Tibial nerve (tissue), 4 donors: Measurements from ENCODE around the gene SELP. TPM values are rescaled to one million over a fixed set of nuclear protein-coding genes. Genes with fewer than 3 reads are reported as not detected.

Experiments used
- DNase-seq, 2 donors: peaks; one replicate each; pipeline ENCODE4 v3.0.0-alpha.2; 2019; ENCODE audit warnings: low spot score in 2 of 2
- H3K27ac ChIP-seq, 4 donors: fragments of 200-600 bp; sonication (generic) in 3 of 4; one replicate each; pipeline ENCODE4 v1.5.1; 2017 to 2019; ENCODE audit warnings: mild to moderate bottlenecking in 1 of 4
- H3K27me3 ChIP-seq, 2 donors: fragments of 200-600 bp; sonication (generic) in 1 of 2; one replicate each; pipeline versions ENCODE4 v1.5.1 to v1.6.0; 2017 to 2019
- H3K36me3 ChIP-seq, 3 donors: fragments of 200-600 bp; sonication (generic); one replicate each; pipeline ENCODE4 v1.5.1; 2018 to 2019
- H3K4me1 ChIP-seq, 4 donors: fragments of 200-600 bp; sonication (generic) in 3 of 4; one replicate each; pipeline ENCODE4 v1.5.1; 2017 to 2019
- H3K4me3 ChIP-seq, 4 donors: fragments of 200-600 bp; sonication (generic) in 3 of 4; one replicate each; pipeline ENCODE4 v1.5.1; 2017 to 2019; ENCODE audit warnings: mild to moderate bottlenecking in 1 of 4, moderate library complexity in 1 of 4
- H3K9me3 ChIP-seq, 4 donors: fragments of 200-600 bp; sonication (generic) in 3 of 4; one replicate each; pipeline ENCODE4 v1.5.1; 2017 to 2019
- EP300 ChIP-seq, 2 donors: sonication (generic); formaldehyde crosslinking; IDR thresholded peaks; one replicate each; pipeline ENCODE4 v1.6.1; 2017; ENCODE audit warnings: antibody characterized with exemption in 2 of 2, mild to moderate bottlenecking in 1 of 2
- POLR2A ChIP-seq, 2 donors: fragments of 450-650 bp; IDR thresholded peaks; one replicate each; pipeline ENCODE4 v1.6.1; 2017; ENCODE audit warnings: antibody characterized with exemption in 2 of 2, mild to moderate bottlenecking in 2 of 2, moderate library complexity in 2 of 2
- WGBS, 2 donors: methylation state at CpG; one replicate each; pipeline ENCODE4 v1.1.5; 2018; 5-methylcytosine and 5-hydroxymethylcytosine counted together
- total RNA-seq, 4 donors: library from RNA; depleted of rRNA; stranded (reverse); fragments of >200 nt; gene quantifications; one replicate each; pipeline ENCODE4 v1.1.0, GENCODE V29; 2016
- TF ChIP-seq, protein P1 (sequence below), 5 experiments: fragments of 200-600 bp in 3 of 5; fragments of 450-650 bp in 2 of 5; sonication (generic) in 3 of 5; IDR thresholded peaks; one replicate each; pipeline ENCODE4 v1.5.1; 2016 to 2019; ENCODE audit warnings: antibody characterized with exemption in 5 of 5, mild to moderate bottlenecking in 3 of 5, moderate library complexity in 2 of 5

SELP gene
- total RNA-seq, 4 donors from 2014 or later, result 2.3 to 30.3 (median 14.8) TPM

DNA sequence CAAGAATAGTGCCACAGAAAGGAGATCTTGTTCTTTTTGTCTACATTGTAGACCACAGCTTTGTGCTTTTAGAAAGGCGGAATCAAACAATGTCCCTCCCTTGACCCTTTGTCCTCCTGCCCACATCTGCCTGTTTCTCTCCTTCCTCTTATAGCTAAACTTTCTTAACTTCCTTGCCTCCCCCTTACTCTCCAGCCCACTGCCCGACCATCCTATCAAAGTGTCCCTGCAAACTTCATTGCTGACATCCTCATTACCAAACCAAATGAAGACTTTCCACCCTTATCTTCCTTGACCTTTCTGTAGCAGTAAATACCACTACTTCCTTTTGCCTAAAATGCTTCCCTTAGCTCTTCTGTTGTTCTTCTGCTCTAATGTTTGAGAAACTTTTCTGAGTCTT is 5.0 kb downstream of the SELP start:
- 52 to 68% methylated on average over 2 of the region's 2 CpGs for WGBS, 2 donors
- Histone ChIP-seq H3K27ac (no peak overlapping the region), H3K4me3 (no peak overlapping the region), H3K4me1 (no peaks in the 10 kb centered on the region), H3K27me3 (no peaks in the 10 kb centered on the region), H3K36me3 (no peaks in the 10 kb centered on the region), H3K9me3 (no peaks in the 10 kb centered on the region)
- DNase-seq, result no peak
- TF ChIP-seq EP300 (IDR thresholded peaks at IDR 0.05) (no peak), POLR2A (IDR thresholded peaks at IDR 0.05) (no peak)
- TF ChIP-seq, protein P1, sequence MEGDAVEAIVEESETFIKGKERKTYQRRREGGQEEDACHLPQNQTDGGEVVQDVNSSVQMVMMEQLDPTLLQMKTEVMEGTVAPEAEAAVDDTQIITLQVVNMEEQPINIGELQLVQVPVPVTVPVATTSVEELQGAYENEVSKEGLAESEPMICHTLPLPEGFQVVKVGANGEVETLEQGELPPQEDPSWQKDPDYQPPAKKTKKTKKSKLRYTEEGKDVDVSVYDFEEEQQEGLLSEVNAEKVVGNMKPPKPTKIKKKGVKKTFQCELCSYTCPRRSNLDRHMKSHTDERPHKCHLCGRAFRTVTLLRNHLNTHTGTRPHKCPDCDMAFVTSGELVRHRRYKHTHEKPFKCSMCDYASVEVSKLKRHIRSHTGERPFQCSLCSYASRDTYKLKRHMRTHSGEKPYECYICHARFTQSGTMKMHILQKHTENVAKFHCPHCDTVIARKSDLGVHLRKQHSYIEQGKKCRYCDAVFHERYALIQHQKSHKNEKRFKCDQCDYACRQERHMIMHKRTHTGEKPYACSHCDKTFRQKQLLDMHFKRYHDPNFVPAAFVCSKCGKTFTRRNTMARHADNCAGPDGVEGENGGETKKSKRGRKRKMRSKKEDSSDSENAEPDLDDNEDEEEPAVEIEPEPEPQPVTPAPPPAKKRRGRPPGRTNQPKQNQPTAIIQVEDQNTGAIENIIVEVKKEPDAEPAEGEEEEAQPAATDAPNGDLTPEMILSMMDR (IDR thresholded peaks at IDR 0.05), result no peak

DNA sequence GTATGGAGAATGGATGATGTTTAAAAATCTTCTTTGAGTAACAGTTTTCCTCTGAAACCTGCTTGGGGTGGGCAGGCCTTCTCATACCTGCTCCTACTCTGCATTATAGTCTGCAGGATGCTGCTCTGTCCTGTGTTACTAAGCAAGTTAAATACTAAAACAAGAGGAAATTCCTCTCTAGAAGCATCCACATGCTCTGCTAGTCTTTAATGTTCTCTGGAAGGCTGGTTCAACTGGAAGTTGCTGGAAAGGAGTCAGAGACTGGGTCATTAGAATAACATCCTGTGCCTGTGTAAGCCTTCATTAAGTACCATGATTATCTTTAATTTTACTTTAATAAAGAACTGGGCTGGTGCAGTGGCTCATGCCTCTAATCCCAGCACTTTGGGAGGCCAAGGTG is 5.8 kb downstream of the SELP start:
- Histone ChIP-seq H3K9me3 (no peaks in the 10 kb centered on the region), H3K27me3 (no peaks in the 10 kb centered on the region), H3K4me1 (no peaks in the 10 kb centered on the region), H3K36me3 (no peaks in the 10 kb centered on the region), H3K4me3 (no peak overlapping the region), H3K27ac (no peak overlapping the region)
- TF ChIP-seq, protein P1 (IDR thresholded peaks at IDR 0.05), result no peak
- no peak for TF ChIP-seq POLR2A (IDR thresholded peaks at IDR 0.05)
- no peak for TF ChIP-seq EP300 (IDR thresholded peaks at IDR 0.05)
- DNase-seq, result no peak

DNA sequence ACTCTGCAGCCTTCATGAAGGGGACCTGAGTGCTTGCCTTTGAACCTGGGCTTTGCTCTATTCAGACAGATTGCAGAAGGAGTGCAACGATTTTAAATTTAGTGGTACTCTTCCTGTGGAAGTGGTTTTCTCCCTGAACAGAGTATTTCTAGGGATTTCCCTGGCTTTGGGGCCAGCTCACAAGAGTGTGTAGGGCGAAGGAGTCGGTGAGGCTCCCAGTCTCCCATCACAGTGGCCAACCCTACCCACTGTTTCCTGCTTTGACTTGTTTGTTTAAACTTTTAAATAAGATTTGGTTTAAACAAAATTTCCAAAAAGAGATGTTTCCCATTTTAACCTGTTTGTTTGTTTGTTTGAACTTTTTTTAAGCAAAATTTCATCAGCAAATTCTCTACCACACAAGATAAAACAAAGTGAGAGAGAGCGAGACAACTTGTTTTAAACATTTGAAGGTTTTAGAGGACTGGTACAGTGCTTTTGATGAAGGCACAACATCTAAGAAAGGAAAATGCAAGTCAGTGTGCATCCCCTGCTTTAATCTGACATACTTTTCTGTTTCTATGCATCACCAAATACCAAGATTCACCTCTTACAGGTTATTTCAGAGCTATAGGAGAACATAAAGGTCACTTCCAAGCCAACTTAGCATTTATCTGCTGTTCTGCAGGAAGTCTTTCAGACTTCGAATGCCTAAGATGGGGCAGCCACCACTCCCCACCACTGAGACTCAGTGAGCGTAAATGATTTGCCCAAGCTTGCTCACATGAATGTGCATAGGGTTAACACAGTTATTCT is 6.6 kb downstream of the SELP start:
- H3K4me3 ChIP-seq, result no peak overlapping the region
- WGBS, 2 donors, result 81 to 85% methylated on average over 6 of the region's 6 CpGs
- no peaks in the 10 kb centered on the region for H3K27me3 ChIP-seq
- no peak for DNase-seq
- TF ChIP-seq, protein P1 (IDR thresholded peaks at IDR 0.05), result no peak
- no peak for TF ChIP-seq POLR2A (IDR thresholded peaks at IDR 0.05)
- H3K27ac ChIP-seq, result no peak overlapping the region
- no peaks in the 10 kb centered on the region for H3K9me3 ChIP-seq
- H3K36me3 ChIP-seq, result no peaks in the 10 kb centered on the region
- H3K4me1 ChIP-seq, result no peaks in the 10 kb centered on the region

DNA sequence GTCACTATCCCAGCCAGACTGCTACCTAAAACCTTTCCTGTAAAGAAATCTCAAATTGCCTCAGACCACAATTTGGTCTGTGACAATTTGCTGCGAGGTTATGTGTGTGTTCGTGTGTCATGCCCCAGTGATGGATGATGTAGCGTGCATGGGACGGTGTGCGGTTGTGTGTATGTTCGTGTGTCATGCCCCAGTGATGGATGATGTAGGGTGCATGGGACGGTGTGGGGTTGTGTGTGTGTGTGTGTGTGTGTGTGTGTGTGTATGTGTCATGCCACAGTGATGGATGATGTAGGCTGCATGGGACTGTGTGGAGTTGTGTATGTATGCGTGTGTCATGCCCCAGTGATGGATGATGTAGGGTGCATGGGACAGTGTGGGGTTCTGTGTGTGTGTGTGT is 9.4 kb downstream of the SELP start:
- Histone ChIP-seq H3K4me3 (no peak overlapping the region), H3K4me1 (no peaks in the 10 kb centered on the region), H3K9me3 (no peaks in the 10 kb centered on the region), H3K36me3 (no peaks in the 10 kb centered on the region), H3K27ac (no peak overlapping the region), H3K27me3 (no peaks in the 10 kb centered on the region)
- WGBS, 2 donors, result 89 to 93% methylated on average over 8 of the region's 8 CpGs
- DNase-seq, result no peak
- no peak for TF ChIP-seq POLR2A (IDR thresholded peaks at IDR 0.05)
- no peak for TF ChIP-seq EP300 (IDR thresholded peaks at IDR 0.05)
- TF ChIP-seq, protein P1 (IDR thresholded peaks at IDR 0.05), result no peak

DNA sequence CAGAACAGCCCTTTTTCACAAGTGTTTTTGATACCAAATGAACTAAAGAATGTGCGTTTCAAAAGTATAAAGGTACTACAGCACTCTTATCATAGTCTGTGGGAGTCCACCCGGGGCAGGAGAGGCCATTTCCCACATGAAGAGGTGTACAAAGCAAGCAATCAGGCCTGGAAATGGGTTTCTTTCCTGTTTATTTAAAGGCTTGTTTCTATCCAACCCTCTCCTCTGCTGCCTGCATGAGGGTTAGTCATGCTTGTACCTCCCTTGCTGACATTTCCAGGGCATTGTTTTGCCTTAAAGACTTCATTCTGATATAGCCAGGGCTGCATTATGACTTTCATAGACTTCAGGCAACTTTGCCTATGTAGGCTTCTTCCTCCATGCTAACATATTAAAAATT is 11.6 kb downstream of the SELP start:
- Histone ChIP-seq H3K27me3 (no peaks in the 10 kb centered on the region), H3K36me3 (no peaks in the 10 kb centered on the region), H3K27ac (no peak overlapping the region), H3K4me1 (no peaks in the 10 kb centered on the region), H3K9me3 (no peaks in the 10 kb centered on the region), H3K4me3 (no peak overlapping the region)
- TF ChIP-seq POLR2A (IDR thresholded peaks at IDR 0.05), result no peak
- no peak for TF ChIP-seq EP300 (IDR thresholded peaks at IDR 0.05)
- 90 to 92% methylated on average over 2 of the region's 2 CpGs for WGBS, 2 donors
- DNase-seq, result no peak
